GM18519 (cell line): ENCODE results near the gene TBC1D1.

Experiments used
- ATAC-seq: cut with Tn5 transposase; IDR thresholded peaks from one replicate; pipeline ENCODE4 v1.9.1; 2021; ENCODE audit warnings: mild to moderate bottlenecking, moderate library complexity; ENCODE audit not compliant: unreplicated experiment, low FRiP score

Gene TBC1D1

DNA sequence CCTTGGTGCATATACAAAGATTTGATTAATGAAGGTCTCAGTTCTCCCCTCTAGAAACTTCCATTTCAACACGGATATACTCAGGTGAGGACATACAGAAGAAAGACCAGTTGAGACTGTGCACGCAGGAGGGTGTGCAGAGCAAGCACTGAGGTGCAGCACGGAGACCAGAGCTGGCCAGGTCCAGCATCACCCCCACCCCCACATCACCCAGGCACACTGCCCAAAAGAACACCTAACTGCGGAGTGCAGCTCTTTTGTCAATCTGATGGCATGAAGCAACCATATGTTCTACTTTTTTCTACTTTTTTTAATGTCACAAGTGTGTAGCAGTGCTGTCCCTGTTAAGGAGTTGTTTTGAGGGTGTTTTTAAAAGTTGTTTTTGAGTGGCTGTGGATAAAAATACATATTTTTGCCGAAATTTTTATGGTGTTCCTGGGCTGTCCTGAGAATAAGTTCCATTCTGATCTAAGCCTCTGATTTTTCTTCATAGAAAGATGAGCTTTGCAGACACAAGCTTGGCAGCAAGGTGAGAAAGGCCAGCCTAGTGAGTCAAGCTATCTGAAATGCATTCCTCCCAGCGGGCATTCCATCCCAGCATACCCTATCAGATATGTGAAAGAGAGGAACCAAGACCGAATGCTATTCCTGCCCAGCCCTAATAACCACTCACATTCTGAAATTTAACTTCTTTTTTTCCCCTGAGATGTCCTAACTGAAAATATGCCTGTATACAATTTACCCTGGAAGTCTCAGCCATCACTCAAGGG lies 243.0 kb downstream of the TBC1D1 start:
- no peak for ATAC-seq

DNA sequence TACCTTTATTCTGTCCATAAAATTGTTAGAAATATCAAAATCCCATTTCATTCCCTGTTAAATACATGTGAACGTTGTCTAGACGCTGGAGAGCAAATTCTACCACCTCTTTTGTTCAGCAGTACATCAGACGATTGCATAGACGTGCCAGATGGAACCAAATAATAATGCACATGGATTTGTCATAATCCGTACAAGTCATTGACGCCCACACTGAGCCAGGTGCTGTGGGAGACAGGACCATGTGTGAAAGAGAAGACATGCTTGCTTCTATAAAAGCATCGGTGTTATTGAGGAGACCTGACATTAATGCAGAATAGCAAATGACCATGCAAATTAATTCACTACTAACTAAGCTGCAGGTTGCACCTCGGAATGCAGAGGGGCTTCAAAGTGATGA lies 244.3 kb downstream of the TBC1D1 start:
- no peak for ATAC-seq

DNA sequence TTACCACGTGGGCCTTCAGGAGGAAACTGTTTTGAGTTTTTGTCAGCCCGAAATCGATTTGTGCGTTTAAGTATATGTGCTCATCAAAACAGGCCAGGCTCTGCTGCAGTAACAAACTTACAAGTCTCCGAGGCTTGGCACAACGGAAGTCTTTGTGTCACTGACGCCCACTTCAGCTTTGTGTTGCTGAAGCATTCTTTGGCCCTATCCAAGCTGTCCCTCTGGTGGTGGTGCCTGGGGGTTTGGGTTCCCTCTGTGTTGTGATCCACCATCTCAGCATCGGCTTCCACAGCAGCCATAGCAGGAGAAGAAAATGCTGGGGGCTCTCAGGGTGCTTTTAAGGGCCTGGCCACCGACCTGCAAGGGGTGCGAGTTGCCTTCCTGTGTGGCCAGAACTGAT lies 245.7 kb downstream of the TBC1D1 start:
- no peak for ATAC-seq

DNA sequence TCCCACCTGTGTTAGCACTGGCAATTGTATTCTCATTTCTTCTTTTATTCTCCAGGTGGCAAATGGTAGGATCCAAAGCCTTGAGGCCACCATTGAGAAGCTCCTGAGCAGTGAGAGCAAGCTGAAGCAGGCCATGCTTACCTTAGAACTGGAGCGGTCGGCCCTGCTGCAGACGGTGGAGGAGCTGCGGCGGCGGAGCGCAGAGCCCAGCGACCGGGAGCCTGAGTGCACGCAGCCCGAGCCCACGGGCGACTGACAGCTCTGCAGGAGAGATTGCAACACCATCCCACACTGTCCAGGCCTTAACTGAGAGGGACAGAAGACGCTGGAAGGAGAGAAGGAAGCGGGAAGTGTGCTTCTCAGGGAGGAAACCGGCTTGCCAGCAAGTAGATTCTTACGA lies 246.2 kb downstream of the TBC1D1 start:
- ATAC-seq, result no peak

DNA sequence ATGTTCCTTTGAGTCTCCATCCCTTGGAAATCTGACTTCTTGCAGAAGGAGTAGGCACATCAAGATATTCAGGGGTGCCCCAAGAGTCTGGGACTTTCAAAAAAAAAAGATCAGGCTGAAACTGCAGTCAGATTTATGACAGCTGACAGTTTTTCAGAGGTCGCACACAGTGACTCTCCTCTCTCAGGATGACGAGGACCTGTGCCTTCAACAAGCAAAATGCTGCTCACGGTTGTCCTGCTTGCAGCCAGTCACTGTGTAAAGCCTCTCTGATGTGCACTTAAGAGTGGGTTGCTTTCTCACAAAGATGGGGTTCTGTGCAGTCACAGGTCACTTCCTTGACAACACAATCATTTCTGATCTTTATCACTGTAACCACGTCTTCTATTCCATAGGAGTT lies 247.5 kb downstream of the TBC1D1 start:
- no peak for ATAC-seq

DNA sequence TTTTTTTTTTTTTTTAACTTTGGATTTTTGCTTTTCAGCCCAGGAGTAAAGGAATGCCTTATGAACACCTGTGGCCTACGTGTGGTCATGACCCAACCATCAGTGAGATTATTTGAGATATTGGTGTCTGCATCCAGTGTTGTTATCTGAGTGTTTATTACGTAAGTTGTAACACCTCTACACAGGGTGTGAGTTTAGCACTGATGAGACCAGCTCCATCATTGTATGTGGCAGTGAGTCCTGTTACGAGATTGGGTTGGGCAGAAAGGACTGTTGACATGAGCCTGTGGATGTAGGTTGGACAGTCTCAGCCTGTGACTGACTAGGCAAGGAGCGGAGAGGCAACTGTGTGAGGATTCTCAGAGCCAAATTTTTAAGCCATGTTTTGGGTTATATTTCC lies 248.3 kb downstream of the TBC1D1 start:
- no peak for ATAC-seq

DNA sequence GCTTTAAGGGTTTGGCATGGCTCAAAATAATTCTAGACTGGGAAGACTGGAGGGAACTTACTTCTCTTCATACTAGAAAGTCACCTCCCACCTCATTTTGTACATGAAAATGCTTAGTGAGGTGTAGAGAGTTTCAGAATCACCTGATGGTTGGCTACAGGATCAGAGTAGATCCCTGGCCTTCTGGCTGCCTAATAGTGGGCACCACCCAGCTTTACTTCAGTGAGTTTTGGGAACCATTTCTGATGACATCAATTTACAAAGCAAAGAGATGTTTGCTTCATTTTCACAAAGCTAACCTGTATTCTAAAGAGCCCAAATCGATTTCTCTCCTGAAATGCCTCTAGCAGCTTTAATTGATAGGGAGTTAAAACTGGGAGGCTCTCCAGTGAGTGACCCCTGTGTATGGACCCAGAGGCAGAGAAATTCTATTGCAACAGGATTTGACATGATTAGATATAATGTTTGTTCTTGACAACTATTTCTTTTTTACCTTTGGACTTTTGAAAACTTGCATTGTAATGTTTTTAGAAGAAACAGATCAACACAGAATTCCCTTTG lies 249.8 kb downstream of the TBC1D1 start:
- no peak for ATAC-seq

DNA sequence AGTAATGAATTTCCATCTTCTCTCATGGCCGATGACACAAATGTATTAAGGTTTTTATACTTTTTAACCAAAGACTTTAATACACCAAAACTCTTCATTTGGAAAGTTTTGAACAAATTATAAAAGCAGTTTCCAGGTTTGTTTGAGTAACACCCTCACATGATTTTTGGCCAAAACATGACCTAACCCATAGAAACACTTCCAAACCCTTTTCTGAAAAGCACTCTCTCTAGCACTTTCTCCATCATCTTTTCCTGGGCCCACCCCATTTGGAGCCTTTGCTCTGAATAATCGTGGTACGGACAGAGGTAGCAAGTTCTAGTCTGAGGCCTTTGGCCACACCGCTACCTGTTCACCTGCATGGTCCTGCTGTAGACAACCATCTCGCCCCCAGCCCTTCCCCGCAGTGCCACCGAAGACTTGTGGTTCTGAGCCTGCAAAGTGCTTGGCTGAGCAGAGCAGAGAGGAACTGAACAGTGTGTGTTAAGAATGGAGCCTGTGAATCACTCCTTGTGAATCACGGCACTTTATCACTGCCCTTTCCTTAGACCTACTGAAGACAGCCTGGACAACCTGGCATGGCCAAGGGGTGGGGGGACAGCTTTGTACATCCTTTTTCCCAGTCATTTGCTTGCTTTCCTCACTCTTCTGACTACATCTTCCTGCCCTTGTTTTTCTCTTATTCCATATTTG lies 251.1 kb downstream of the TBC1D1 start:
- ATAC-seq, result no peak

DNA sequence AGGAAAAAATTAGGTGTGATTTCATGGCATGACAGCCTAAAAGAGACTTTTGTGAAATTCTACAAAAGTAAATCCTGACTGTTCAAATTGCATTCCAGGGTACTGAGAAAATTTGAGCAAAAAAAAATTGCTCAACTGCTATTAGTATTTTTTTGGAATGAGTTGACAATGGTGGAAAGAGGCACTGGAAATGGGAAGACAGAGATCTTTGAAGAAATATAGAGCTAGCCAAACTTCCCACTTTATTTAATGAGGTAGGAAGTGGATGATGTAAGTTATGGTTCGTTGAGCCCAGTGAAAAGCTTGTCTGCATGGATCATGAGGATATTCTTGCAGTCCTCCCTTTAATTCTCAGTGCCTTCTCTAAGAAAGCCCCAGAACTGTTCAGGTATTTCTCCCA lies 253.1 kb downstream of the TBC1D1 start:
- no peak for ATAC-seq

DNA sequence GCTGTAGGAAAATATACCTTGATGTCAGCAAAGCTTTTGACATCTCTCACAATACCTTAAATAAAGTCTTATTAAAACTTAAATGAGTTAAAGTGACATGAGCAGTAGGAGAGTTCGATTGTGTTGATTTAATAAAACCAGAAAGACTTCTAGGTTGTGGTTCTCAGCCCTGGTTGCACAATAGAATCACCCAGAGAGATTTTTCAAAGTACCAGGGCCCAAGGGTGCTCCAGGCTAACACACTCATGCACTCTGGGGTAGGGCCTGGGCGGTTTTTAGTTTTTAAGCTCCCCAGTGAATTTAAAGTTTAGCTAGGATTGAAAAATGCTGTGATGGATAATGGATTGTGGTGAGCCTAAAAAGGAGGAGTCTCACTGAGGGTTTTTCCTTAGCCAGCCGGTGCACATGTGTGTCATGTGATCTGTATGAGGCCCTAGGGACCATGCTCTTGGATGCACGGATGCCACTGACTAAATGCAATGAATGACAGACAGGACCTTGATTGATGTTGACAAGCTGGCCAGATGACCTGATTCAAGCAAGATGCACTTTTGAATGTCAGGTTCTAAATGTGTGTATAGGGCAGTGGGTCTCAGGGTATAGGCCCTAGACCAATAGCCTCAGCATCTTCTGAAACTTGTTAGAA lies 254.3 kb downstream of the TBC1D1 start:
- ATAC-seq, result no peak

DNA sequence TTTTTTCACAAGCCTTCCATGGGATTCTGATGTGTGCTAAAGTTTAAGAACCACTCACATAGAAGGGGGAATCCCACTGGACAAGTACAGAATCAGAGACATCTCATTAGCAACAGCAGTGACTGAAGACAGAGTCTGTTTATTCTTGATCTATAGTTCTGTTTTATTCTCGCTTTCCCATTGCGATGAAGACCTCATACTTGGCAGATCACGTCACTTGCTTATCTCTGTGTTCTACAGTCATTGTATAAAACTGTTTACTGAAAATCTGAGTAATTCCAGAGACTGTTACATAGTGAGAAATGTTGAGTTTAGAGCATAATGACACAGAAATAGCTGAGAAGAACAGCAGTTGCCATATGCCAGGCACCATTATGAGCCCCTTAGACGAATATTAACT lies 254.9 kb downstream of the TBC1D1 start:
- no peak for ATAC-seq

DNA sequence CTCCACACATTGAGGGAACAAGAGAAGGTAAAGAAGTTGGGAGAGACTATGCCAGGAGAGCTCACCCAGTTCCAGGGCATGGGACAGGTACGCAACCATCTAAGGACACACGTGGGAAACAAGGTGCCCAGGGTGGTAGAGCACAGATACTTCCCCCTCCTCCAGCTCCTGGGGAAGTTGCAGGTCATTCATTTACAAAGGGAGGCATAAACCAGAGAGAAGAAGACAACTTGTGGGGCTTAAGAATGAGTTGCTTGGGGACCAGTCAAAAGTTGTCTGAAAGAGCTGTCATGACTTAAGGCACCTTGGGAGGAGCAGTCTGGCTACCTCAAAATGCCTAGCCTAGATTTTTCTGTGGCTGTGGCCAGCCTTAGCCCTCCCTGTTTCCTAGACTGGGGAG lies 255.5 kb downstream of the TBC1D1 start:
- no peak for ATAC-seq

DNA sequence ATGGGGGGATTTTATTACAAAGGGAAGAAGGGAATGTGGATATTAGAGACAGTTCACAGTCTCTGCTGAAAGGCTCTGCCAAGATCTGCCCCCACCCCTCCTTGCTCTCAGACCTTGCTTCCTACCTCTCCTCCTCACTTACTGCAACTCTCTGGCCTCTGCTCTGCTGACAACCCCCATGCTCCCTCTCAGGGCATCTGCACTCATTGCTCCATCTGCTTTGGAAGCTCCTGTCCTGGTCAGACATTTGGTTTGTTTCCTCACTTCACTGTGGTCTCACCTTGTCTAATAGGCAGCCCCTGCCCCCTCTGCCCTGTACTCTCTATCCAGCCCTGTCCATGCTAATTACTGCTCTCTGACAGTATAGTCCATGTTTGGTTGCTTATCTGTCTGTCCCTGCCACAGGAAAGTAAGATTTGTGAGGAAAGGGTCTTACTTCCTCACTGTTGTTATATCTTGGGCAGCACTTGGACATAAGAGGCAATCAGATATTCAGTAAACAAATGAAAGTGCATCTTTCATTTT lies 258.6 kb downstream of the TBC1D1 start:
- no peak for ATAC-seq

DNA sequence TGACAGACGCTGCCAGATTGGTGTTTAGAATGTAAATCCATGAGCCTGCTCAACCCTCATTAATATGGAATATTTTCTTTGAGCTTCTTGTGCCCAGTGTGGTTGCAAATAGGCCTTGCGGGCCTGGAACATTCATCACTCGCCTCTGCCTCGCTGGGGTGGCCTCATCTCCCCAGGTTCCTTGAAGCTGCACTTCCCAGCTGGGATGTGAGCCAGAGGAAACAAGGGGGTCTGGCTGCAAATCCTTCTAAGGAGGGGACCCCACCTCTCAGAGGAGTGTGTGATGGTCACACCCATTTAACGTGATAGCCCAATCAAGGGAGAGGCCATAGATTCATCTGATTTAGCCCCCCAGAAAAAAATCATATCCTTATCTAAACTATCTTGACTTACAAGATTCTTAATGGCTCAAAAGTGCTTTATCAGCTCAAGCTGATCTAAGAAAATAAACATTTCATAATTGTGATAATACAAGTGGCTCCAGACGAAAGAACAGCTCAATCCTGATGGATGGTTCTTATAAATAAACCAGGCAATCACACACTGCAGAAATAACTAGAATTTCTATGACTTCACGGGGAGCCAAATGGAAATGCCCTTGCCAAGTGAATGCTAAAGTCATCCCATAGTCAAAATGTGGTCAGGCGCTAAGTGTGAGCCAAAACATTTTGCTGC lies 259.2 kb downstream of the TBC1D1 start:
- ATAC-seq, result no peak

DNA sequence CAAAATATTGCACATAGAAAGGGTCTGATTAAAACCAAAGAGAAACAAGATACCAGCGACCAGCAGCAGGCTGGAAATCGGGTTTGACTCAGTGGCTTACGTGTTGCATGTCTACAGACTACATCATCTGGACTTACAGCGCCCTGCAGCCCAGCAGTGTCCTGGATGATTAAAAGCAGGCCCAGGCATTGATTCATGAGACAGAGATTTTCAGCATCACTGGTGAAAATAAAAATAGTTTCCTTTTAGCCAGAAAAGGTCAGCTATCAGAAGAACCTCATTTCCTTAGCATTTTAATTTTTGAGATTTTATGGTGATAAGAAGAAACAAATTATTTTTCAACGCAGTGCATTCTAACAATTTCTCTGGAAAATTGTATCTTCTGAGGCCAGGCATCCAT lies 259.9 kb downstream of the TBC1D1 start:
- ATAC-seq, result no peak

DNA sequence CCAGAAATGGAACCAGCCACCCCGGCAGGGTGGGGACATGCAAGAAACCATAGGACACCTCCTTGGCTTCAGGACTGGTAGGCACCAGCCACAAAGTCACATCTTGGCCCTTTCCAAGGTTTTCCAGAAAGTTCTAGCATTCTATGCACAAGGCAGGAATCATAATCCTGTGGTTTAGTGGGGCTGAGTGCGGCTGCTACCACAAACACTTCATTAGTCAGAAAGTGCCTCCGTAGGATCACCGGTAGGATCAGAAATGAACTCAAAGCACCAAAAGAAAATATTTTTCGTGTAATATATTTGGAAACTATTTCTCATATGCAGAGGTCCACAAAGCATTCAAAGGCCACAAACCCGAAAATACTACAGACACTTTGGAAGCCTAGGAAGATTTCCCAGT lies 261.0 kb downstream of the TBC1D1 start:
- ATAC-seq, result no peak

DNA sequence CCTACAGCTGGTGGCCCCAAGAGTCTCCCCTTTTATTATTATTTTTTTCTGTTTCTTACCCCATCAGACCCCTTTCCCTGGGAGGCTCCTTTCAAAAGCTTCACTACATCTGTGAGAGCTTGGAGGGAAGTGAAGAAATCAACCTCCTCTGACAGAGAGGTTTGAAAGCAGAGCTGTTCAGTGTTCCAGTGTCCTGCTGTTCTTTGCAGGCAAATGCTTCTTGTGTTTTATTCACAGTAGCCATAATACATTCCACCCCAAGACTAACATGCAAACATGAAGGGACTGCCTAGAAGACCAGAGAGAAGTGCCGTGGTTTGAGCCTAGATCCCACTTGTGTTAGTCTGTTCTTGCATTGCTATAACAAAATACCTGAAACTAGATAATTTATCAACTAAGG lies 261.4 kb downstream of the TBC1D1 start:
- no peak for ATAC-seq

DNA sequence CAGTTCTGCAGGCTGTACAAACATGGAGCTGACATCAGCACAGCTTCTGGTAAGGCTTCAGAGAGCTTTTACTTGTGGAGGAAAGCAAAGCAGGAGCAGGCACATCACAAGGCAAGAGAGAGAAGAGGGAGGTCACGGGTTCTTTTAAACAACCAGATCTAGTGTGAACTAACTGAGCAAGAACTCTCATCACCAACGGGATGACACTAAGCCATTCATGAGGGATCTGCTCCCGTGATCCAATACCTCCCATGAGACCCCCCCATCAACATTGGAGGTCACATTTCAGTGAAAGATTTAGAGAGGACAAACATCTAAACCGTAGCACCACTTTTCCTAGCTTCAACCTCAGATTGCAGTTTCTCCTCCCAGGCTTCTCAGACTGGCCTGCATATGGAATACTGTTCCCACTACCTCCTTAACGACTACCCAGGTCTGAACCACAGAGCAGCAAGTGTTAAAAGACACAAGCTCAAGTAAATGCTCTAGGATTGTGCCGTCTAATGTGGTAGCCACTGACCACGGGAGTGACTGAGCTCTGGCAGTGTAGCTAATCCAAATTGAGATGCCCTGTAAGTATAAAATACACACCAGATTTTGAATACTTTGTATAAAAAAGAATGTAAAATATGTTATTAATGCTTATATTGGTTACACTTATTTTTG lies 262.0 kb downstream of the TBC1D1 start:
- no peak for ATAC-seq

DNA sequence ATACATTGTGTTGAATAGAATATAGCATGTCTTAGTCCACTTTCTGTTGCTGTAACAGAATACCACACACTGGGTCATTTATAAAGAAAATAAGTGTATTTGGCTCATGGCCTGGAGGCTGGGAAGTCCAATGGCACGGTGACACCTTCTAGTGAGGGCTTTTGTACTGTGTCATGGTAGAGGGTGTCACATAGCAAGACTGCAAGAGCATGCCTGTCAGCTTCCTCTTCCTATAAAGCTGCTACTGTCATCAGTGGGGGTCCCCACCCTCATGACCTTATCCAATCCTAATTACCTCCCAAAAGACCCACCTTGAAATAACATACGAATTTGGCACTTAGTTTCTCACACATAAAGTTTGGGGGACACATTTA lies 262.5 kb downstream of the TBC1D1 start:
- no peak for ATAC-seq

DNA sequence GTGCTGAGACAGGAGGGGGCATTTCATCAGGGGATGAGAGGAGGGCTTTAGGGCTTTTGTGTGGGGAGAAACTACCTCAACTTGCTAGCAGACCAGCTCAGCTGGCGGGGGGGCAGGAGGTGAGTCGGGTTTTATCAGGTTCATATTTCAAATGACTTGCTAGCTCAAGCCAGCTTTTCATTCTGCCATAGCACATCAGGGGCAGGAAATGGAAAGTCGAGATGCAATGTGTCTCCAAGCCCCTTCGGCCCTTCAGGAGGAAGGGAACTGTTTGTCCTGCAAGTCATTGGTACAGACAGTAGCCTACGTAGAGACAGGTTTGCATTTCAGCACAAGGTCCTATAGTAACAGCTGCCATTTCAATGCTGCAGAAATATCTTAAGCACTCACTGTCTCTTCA lies 263.4 kb downstream of the TBC1D1 start:
- no peak for ATAC-seq
